ENCODE measurements around the gene ZFYVE9. TPM values are rescaled to one million over a fixed set of nuclear protein-coding genes. Genes with fewer than 3 reads are reported as not detected.
A peak's percentile ranks its signal among the peaks of the same experiment; 100 is the strongest.

ZFYVE9 gene
- total and polyA plus RNA-seq, 2 of the 4 experiments (the other 2 are of a cell fraction) = 8.3 to 28.7 TPM

GRCh38 chr1:52111492-52111891 lies 30.4 kb upstream of the ZFYVE9 start:
- Histone ChIP-seq H4K8ac (ENCODE audit: low read depth in 2 of 2, low read length in 2 of 2) (no peak overlapping the region), H2AFZ (replicated peaks; ENCODE audit: low read length, poor library complexity) (no peak overlapping the region), H4K5ac (ENCODE audit: low read depth, low read length) (no peak overlapping the region), H3K18ac (ENCODE audit: low read depth, low read length) (no peak overlapping the region), H3K4me3 (ENCODE audit: insufficient read depth, low read depth, low read length) (no peak overlapping the region), H2BK120ac (ENCODE audit: low read depth, low read length) (no peak overlapping the region), H3K36me3 (ENCODE audit: control insufficient read depth, insufficient read depth, low read length) (no peaks in the 10 kb centered on the region), H3K27ac (ENCODE audit: insufficient read depth, low read length) (no peak overlapping the region), H3K14ac (replicated peaks; ENCODE audit: low read depth, low read length) (no peak overlapping the region), H3K4me1 (ENCODE audit: control insufficient read depth, insufficient read depth, low read length) (no peaks in the 10 kb centered on the region), H3K9me1 (ENCODE audit: insufficient read depth, low read length) (no peaks in the 10 kb centered on the region), H3K9ac (ENCODE audit: low read depth, low read length) (no peak overlapping the region), H3K4me2 (ENCODE audit: low read depth, low read length) (no peak overlapping the region), H2BK15ac (ENCODE audit: low read depth, low read length) (no peak overlapping the region), H2BK5ac (ENCODE audit: low read depth, low read length, poor library complexity, severe bottlenecking) (no peak overlapping the region), H3K56ac (ENCODE audit: extremely low read depth, insufficient read depth, low read length) (no peak overlapping the region), H4K91ac (ENCODE audit: insufficient read depth, low read depth, low read length) (no peak overlapping the region), H4K20me1 (ENCODE audit: insufficient read depth, low read length) (no peaks in the 10 kb centered on the region), H2AK9ac (replicated peaks; ENCODE audit: low read depth, low read length, poor library complexity) (no peak overlapping the region), H3K27me3 (ENCODE audit: control insufficient read depth, insufficient read depth, low read length) (no peaks in the 10 kb centered on the region; the same call in 1 of the 2 replicates), H3K23ac (ENCODE audit: low read depth, low read length) (0 out of 2 replicates have a peak overlapping the region, but pooled peaks have one; percentile 38), H2AK5ac (ENCODE audit: low read depth, low read length) (no peak overlapping the region), H2BK20ac (ENCODE audit: low read depth, low read length) (no peak overlapping the region), H3K9me3 (ENCODE audit: control insufficient read depth, insufficient read depth, low read length) (no peaks in the 10 kb centered on the region), H3K79me1 (ENCODE audit: low read depth in 1 of 2, low read length in 2 of 2) (no peaks in the 10 kb centered on the region), H3K4ac (ENCODE audit: low read depth, low read length) (no peak overlapping the region)
- DNase-seq = no peak
- dilution Hi-C loops (cut with HindIII; ENCODE audit: low sequenced_read_pairs, unreplicated experiment) = no loop called here
- no TSS peak for BruUV-seq (replicated peaks)
- TF ChIP-seq CHD1 (IDR thresholded peaks at IDR 0.05; ENCODE audit: low read depth, low read length) (no peak), MAZ (IDR thresholded peaks at IDR 0.05; ENCODE audit: borderline replicate concordance, low read depth, low read length) (no peak), NFE2L2 (IDR thresholded peaks at IDR 0.05; ENCODE audit: low read depth, low read length) (no peak), RFX5 (IDR thresholded peaks at IDR 0.05; ENCODE audit: low read depth, low read length) (no peak)
- TF ChIP-seq, protein P1, sequence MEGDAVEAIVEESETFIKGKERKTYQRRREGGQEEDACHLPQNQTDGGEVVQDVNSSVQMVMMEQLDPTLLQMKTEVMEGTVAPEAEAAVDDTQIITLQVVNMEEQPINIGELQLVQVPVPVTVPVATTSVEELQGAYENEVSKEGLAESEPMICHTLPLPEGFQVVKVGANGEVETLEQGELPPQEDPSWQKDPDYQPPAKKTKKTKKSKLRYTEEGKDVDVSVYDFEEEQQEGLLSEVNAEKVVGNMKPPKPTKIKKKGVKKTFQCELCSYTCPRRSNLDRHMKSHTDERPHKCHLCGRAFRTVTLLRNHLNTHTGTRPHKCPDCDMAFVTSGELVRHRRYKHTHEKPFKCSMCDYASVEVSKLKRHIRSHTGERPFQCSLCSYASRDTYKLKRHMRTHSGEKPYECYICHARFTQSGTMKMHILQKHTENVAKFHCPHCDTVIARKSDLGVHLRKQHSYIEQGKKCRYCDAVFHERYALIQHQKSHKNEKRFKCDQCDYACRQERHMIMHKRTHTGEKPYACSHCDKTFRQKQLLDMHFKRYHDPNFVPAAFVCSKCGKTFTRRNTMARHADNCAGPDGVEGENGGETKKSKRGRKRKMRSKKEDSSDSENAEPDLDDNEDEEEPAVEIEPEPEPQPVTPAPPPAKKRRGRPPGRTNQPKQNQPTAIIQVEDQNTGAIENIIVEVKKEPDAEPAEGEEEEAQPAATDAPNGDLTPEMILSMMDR (conservative IDR thresholded peaks at IDR 0.05; ENCODE audit: low read depth, low read length) = no peak
- ATAC-seq (ENCODE audit: low read depth) = no peak
- intact Hi-C loops (cut with micrococcal nuclease) = no loop called here
- ChIA-PET CTCF (interaction anchor here (0.9 kb wide), 1 partner anchor 16 kb away, joined by 3 read pairs; no protein-coding TSS in a partner anchor), POLR2A (ENCODE audit: unreplicated experiment) (interaction anchor here (0.6 kb wide), 1 partner anchor 11 kb away, joined by 5 read pairs; no protein-coding TSS in a partner anchor)
- in situ Hi-C loops (cut with MboI; ENCODE audit: low sequenced_read_pairs) = no loop called here

Measured in IMR-90 (cell line).